ENCODE data around the gene RRBP1.
A peak's percentile ranks its signal among the peaks of the same experiment; 100 is the strongest.

RRBP1 gene

DNA sequence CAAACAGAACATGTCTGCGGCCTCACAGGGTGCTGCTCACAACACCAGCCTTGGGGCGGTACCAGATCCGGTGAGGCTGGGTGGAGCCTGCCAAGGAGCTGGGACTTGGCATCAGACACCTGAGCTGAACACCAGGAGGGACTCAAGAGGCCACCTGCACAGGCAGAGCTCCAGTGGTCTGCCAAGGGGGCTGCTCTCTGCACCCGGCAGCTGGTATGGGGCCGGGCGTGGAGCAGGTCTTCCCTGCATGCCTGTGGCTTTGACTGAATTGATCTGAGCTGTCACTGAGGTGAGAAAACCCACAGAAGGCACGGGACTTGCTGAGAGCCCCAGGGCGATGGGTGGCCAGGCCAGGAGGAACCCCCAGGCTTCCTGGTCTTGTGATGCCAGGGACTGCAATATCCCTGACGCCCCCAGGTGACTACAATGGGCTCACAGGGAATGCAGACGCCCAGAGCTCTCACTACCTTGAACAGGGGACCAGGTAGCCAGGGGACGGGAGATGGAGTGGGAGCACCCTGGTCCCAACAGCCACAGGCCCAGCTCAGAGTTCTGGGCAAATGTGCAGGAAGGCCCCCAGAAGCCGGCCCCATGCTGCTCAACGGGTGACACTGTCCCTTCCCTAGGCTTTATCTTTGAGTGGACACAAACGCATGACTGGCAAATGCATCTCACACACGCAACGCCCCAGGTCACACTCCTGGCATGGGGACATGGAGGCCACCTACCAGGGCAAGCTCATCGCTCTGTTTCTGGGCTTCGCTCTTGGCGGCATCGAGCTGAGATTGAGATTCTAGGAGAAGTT, 64.0 kb downstream of the RRBP1 start:
- DNase-seq = no peak

DNA sequence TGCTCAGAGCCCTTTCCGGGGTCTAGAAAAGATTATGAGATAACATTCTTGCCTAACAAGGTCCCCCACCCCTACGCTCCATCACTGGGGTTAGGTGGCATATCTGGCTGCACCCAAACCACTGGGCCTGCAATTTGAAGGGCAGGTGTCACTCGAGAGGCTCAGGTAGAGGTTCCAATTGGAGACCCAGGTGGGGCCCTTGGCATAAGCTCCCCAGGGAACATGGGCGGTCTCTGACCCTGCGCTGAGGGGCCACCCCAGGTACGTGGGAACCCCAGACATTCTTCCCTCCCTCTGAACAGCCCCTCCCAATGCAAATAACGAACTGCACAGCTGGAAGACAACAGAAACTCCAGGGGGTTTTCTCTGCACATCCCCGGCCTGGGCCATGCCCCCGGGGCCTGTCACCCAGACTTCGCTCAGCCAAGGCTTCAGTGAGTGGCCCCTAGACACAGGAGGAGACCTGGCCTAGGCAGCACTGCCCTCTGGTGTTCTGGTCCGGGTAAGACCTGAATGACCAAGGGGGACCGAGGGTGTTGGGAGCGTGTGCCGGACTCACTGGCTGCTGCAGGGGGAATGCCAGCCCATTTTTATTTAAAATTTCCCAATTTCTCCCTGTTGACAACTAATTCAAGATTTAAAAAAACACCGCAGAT, 64.7 kb downstream of the RRBP1 start:
- DNase-seq = no peak

DNA sequence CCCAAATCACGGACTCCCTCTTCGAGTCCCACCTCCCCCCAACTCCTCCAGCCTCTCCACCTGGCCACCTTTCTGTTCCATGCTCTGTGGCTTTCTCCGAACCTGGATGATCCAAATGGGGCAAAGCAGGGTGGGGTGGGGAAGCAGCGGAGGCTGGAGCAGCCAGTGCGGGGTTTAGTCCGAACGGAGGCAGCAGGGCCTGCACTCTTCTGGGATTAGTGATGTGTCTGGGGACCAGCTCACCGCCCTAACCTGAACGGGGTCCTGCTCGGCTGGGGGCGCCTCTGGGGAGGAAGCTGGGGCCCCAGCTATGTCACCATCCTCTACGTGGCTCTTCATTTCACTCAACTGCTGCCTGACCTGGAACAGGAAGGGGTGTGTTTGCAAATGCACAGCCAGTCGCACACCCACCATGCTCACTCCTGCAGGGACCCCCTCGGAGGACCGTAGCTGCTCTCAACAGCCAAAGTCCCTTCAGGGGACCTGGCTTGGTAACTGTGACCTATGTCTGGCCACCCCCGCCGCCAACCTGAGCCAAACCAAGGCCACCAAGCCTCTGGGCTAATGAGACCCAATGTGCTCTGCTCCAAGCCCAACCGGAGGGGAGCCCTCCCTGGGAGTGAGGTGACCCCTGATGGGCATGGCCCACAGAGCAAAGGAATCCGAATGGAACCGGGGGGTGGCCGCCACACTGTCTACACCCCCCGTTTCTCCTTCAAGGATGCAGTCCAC, 65.4 kb downstream of the RRBP1 start:
- DNase-seq = no peak

DNA sequence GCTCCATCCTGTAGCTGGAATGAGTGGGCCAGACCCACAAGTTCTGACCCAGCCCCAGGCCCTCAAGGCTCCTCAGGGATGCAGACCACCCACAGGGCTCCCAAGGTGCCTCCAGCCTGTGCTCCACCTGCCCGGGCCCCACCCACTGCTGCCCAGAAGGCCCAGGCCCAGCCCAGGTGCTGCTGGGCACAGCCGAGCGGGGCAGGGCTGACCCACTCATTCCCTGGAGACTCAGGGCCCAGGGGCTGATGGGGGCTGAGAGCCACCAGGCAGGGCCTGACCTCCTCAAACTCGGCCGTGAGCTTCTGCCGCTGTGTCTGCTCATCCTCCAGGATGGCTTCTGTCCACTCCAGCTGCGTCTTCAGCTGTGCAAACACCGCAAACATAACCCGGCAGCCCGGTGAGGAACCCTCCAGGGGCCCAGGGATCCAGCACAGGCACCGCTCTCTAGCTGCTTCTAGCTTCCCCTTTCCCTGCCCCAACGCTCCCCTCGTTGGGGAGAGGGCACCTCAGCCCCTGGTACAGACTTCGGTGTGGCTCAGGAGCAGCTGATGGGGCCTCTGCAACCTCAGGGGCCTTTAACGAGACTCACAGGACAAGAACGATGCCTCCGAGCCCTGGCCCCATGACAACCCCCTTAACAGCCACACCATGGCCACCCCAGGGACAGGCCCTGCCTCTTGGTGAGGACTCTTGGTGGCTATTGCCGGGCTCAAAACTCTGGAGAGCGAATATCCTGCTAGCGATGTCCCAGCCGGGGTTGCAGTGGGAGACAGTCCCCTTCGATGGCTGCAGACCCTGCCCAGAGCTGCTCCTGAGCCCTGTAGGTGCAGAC, 66.2 kb downstream of the RRBP1 start:
- DNase-seq = peak; percentile 17

DNA sequence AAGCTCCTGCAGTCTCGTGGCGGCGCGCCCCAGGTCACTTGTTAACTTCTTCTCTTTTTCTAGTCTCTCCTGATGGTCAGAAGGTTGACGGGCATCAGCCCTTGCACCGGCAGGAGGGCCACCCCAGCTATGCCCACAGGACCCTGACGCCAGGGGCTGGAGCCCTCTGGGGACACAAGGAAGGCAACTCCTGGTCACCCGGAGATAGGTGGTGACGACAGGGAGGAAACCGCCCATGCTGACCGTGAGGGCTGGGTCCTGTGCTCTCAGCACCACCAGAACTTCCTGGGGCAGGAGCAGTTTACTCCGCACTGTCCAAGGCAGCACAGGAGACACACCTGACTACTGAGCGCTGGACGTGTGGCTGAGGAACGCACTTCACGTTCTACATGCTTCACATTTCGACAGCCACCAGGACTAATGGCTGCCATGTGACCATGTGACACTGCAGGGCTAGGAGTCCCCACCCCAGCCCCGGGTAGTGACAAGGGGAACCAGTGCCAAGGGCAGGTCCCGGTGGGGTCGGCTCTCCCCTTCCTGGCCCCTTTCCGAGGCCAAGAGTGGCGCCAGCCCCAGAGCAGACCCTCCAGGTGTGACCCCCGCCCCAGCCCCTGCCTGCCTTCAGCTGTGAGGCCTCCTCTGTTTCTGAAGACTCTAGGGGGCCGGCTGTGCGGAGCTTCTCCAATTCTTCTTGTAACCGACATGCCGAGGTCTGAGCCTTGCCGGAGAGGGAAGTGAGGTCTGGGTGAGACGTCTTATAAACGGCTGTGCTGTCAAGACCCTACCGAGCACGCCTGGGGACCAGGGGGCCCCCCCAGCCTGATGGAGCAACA, 67.0 kb downstream of the RRBP1 start:
- no peak for DNase-seq

DNA sequence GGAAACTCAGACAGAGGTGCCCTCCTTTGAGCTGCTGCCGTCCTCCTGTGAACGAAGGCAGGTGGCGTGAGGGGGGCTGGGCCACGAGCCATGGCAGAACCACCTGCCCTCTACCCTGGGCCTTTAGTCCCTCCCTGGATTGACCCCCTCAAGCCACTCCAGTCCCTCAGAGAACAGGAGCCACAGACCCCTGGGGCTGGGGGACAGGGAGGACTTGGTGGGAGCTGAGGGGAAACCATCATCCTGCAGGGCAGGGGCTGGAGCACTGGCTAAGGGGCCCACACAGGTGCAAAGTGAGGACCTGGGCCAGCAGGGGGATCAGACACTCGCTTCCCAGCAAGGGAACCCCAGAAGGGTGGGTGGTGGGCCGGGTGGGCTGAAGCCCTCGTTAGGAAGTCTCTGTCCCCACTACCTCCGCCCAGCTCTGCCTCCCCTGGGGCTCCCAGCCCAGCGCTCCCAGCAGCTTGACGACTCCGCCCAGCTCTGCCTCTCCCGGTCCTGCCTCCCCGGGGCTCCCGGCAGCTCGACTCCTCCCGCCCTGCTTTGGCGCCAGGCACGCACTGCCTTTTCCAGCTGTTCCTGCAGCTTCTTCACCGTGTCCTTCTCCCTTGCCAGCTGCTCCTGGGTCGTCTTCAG, 67.7 kb downstream of the RRBP1 start:
- no peak for DNase-seq

DNA sequence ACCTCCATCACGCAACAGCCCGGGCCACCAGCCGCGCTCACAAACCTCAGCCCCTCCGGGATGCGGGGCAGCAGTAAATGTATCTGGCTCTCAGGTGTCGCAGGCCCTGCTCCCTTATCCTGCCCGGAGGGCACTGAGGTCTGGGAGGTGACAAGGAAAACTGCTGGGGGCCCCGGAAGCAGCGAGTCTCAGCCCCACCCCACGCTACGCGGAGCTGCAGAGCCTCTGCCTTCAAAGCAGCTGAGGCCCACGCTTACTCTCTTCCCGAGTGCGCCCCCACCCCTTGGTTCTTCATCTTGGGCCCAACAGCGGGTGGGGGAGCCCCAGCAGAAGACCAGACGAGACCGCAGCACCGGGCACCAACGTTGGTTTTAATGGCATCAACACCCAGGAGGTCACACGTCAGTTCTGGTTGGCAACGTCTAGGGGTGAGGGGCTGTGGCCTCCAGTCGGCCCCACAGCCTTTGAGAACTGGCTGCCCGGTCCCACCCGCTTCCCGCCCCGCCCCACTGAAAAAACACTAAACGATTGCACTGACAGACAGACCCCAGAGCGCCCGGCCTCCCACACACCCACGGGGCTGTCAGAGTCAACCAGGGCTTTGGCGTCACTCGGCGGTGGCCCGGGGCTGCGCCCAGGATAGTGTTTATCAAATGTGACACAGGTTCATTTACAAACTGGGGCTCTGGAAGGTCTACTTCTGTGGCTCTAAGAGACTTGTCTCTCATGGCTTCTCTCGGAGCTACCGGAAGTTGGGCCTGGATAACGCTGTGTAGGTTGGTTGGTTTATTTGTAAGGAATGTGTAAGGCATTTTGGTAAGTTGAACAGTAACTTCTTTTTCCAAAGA, 68.5 kb downstream of the RRBP1 start:
- no peak for DNase-seq

DNA sequence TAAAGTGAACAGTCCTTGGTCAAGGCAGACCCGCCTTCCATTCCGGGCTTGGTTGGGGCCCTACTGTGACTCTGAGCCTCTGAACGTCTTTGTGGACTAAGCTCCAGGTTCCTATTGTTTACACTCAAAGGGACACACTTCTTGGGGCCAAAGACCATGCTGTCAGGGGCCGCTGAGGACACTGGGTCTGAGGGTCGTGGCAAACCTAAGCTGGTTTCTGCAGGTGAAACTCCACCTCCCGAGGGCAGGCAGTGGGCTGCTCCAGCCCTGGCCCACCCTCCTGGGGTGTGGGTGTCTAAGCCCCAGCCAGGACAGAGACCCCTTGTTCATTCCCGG, 69.1 kb downstream of the RRBP1 start:
- DNase-seq = no peak

DNA sequence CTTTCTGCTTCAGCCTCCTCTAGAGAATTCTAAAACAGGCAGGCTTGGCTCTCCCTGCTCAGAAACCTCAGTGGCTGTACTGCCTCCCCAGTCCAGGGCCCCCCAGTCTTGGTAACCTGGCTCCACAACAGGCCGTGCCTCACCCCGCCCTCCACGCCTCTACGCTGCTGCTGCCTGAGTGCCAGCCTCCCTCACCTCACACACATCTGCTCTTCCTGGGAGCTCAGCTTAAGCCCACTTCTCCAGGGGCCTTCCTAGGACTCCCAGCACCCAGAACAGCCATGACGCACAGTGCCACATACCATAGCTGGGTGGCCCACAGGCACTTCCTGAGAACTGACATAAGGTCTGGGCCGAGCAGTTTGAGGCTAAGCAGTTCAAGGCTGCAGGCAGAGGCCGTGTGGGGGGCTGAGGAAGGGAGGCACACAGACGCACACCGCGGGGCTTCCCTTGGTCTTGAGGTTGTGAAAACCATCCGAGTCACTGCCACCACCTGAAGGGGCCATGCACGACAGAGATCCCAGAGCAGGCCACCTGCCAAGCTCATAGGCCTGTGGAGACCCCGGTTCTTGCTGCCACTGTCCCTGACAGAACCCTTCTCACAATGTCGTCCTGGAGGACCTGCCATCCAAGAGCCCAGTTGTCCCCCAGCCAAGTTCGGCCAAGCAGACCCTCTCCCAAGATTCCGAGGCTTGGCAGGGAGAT, 69.6 kb downstream of the RRBP1 start:
- DNase-seq = no peak

DNA sequence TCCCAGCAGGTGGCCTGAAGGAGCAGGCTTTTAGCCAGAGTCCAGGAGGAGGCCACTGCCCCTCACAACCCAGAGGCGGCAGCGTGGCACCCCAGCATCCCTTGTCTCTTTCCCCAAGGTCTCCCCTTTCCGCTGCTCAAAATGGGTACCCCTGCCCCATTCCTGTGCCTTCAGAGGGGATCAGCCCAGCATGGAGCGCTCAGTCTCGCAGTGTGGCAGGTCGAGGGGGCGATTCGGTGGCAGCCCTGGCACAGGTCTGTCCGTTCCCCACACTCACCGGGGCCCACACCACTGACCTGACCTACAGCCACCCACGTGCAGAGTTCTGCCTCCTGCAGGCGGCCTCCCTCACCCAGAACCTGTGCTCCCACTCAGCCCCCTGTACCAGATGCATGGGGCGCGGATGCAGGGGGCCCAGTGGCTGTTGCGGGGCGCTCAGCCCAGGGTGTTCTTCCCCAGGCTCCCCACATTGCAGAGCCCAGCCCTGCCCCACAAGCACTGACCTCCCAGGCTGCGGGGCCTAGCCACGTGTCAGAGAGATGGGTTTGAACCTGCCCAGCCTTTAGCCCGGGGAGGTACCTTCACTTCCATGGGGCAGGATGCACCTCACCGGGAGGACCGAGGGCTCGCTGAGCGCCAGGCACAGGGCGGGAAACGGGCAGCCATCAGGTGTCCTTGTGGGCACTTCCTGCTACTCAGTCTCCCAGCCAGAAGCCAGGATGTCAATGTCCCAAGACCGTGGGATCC, 70.3 kb downstream of the RRBP1 start:
- DNase-seq = no peak

DNA sequence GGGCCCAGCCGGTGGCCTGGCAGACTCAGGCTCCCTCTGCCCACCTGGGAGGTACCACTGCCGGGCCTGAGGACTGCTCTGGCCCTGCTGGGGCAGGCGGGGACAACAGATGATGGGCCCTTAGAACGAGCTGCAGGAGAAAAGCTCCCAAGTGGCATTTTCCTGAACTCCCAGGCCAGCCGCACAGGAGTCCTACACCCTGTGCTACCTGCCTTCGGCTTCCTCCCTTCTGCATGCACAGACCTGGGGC, 70.8 kb downstream of the RRBP1 start:
- no peak for DNase-seq

DNA sequence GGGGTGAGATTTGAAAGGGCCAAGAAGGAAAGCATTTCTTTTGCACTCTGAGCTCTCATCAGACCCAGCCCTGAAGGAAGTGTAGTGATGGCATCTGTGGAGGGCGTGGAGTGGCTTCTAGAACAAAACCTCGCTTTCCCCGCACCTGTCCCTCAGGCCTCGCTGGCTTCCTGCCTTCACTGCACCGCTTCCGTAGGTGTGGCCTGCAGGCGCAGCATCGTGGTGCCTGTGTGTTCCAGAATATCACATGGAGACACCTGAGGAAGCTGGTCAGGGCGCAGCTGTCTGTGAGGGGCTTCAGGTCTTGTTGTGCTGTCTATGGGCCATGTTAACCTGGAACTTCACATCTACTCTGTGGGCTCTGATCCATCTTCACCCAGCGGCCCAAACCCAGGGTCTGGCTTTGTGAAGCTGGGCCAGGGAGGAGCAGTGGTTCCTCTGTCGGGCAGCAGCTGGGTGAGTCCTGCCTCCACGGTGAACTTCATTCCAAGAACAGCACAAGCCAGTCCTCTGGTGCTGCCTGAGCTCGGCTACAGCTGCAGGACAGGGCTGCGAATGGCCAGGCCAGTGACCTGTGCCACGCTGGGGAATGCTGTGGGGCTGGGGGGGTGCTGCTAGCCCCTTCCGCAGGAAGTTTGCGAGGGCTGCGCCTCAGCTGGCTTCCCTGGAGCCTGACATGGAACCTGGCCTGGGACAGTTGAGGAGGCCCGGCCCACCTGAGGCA, 71.3 kb downstream of the RRBP1 start:
- DNase-seq = no peak

DNA sequence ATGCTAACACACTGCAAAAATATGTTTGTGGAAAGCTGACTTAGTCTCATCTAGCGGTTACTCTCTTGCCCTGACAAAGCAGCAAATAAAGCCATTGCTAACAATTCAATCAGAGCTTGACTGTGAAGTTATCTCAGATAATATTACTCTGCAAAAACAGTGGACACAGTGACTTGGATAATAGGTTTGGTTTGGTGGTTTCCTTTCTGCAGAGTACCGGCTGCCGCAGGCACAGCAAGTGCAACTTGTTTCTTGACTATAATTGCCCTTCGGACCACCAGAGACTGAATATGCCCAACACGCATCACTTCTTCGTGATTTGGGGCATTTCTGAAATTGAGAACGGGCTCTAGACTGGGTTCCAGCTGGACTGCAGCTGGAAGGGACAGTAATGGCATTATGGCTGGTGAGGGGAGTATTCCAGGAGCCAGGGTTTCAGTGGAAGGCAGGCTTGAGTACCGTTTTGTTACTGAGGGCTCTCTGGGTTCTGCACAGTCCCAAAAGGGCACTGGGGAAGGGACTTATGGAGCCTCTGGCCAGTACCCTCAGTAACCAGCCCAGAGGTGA, 72.1 kb downstream of the RRBP1 start:
- no peak for DNase-seq

DNA sequence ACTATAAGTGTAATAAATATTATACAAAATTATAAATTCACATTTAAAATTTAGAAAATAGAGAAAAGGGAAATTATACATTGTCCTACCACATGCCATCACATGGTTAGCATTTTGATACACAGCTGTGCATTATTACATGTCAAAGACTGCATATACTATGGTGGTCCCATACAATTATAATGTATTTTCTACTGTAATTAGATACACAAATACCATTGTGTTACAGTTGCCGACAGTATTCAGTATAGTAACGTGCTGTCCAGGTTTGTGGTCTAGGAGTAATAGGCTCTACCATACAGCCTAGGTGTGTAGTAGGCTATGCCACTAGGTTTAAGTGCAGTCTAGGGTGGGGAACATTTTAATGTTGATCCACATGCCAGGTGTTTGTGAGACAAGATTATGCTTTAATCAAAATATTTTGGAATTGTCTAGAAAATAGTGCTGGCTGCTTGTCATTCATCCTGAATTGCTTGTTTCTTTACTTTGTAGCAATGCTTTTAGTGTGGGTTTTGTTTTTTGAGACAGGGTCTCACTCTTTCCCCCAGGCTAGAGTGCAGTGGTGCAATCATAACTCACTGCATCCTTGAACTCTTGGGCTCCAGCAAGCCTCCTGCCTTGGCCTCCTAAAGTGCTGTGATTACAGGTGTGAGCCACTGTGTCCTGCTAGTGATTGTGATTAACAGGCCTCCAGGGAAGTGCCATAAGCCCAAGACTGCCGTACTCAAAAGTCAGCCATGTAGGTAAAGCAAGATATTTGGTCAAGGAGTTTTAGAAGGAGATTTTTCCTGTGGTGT, 73.1 kb downstream of the RRBP1 start:
- no peak for DNase-seq

DNA sequence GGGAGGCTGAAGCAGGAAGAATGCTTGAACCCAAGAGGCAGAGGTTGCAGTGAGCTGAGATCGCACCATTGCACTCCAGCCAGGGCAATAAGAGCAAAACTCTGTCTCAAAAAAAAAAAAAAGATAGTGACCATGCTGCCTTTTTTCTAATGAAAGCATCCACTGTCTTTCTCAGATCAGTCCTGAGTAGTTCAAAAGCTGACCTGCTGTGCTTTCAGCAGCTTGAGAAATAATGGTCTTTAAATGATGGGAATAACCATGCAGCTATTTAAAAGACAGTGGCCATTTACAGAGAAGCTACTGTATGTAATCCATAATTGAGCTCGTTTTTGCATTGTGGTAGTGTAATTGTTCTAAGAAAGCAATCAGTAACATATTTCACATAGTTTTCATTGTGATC, 76.0 kb downstream of the RRBP1 start:
- DNase-seq = no peak

DNA sequence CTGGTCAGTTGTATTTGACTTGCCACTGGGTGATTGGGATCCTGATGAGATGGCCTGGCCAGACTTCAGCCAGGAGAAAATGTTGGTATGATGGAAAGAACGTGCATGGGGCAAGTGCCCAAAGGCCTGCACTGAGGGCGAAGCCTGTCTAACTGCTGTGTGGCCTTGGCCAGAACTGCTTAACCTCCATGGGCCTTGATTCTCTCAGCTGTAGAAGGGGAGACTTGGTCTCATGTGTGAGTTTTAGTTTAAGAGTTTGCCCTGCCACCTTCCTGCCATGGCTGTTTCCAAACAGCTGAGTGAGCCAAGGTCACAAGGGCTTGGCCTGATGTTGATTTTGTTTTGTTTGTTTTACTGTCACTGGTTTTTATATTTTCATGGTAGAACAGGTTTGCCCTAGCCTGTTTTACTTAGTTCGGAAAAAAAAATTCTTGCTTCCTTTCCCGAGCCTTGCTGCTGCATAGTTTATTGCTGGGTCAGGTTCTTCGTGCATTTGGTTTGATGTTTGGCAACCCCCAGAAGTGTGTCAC, 76.8 kb downstream of the RRBP1 start:
- peak; percentile 22 for DNase-seq

DNA sequence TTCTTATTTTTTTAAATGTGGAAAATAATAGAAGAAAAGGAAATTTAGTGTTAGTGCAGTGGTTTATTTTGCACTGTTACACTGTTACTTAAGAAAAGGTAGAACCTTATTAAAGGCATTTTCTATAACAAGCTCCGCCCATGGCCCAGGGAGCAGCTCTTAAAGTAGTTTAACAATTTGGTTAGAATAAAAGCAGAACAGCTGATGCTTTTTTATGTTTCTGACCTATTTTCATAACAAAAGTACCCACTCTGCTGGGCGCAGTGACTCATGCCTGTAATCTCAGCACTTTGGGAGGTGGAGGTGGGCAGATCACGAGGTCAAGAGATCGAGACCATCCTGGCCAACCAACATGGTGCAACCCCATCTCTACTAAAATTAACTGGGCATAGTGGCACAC, 79.5 kb downstream of the RRBP1 start:
- DNase-seq = no peak

DNA sequence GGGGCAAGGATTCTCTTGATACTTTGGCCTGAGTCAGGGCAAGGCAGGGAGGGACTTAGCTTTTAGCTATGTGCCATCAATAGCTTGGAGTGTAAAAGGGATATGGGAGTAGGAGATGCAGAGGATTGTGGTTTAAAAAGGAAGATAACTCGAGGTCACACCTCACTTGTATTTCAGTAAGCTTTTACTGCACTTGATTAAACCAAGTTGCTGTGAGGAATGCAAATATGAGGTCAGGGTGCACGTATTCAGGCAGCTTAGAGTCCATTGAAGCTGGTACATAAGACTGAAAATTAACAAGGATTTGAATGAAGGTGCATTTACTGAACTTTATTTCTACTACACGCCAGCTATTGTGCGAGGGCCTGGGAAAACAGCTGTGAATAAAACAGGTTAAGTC, 80.1 kb downstream of the RRBP1 start:
- no peak for DNase-seq
